Mesendoderm (in vitro differentiated cells): Measurements from ENCODE around the gene LYL1.

Experiments
- DNase-seq: peaks from one replicate; pipeline ENCODE4 v3.0.0; 2013
- H2AK5ac ChIP-seq: 2 replicates; pipeline ENCODE4 v1.6.1; 2013; ENCODE audit warnings: low read length, inconsistent platforms
- H2BK120ac ChIP-seq: 2 replicates; pipeline ENCODE4 v1.6.1; 2013; ENCODE audit warnings: low read depth, mild to moderate bottlenecking, low read length, moderate library complexity, mixed read lengths
- H2BK15ac ChIP-seq: replicated peaks from 2 replicates; pipeline ENCODE4 v1.6.1; 2013; ENCODE audit warnings: low read depth, mild to moderate bottlenecking, moderate library complexity
- H2BK5ac ChIP-seq: 2 replicates; pipeline ENCODE4 v1.6.1; 2013; ENCODE audit warnings: low read length, inconsistent platforms
- H3K18ac ChIP-seq: 2 replicates; pipeline ENCODE4 v1.6.1; 2013; ENCODE audit warnings: mild to moderate bottlenecking, low read length, mixed read lengths
- H3K23ac ChIP-seq: one replicate; pipeline ENCODE4 v1.6.1; 2013; ENCODE audit warnings: low read length
- H3K27ac ChIP-seq: 2 replicates; pipeline ENCODE4 v1.5.1; 2013; ENCODE audit warnings: low read depth, mild to moderate bottlenecking, inconsistent platforms, low read length, moderate library complexity
- H3K27me3 ChIP-seq: 2 replicates; pipeline ENCODE4 v1.6.1; 2013; ENCODE audit warnings: low read length, control low read depth, mild to moderate bottlenecking, inconsistent platforms; ENCODE audit not compliant: insufficient read depth, poor library complexity
- H3K36me3 ChIP-seq: 2 replicates; pipeline ENCODE4 v1.6.1; 2013; ENCODE audit warnings: low read length, inconsistent platforms; ENCODE audit not compliant: control insufficient read depth, insufficient read depth
- H3K4ac ChIP-seq: one replicate; pipeline ENCODE4 v1.6.1; 2013; ENCODE audit warnings: low read depth, mild to moderate bottlenecking, low read length, moderate library complexity
- H3K4me1 ChIP-seq: 2 replicates; pipeline ENCODE4 v1.6.1; 2013; ENCODE audit warnings: low read depth, low read length, inconsistent platforms; ENCODE audit not compliant: control insufficient read depth
- H3K4me2 ChIP-seq: 2 replicates; pipeline ENCODE4 v1.6.1; 2013; ENCODE audit warnings: low read length
- H3K4me3 ChIP-seq: 2 replicates; pipeline ENCODE4 v1.5.1; 2013; ENCODE audit warnings: mild to moderate bottlenecking, low read length
- H3K56ac ChIP-seq: one replicate; pipeline ENCODE4 v1.6.1; 2013; ENCODE audit warnings: low read length
- H3K79me1 ChIP-seq: 2 replicates; pipeline ENCODE4 v1.6.1; 2013; ENCODE audit warnings: low read length, inconsistent platforms
- H3K79me2 ChIP-seq: 2 replicates; pipeline ENCODE4 v1.6.1; 2013; ENCODE audit warnings: mild to moderate bottlenecking, low read length; ENCODE audit not compliant: control insufficient read depth, insufficient read depth
- H3K9ac ChIP-seq: 2 replicates; pipeline ENCODE4 v1.6.1; 2013; ENCODE audit warnings: low read length, inconsistent platforms
- H4K5ac ChIP-seq: one replicate; pipeline ENCODE4 v1.6.1; 2013; ENCODE audit warnings: low read length
- H4K8ac ChIP-seq: one replicate; pipeline ENCODE4 v1.6.1; 2013; ENCODE audit warnings: low read depth, mild to moderate bottlenecking, control low read depth, low read length, moderate library complexity
- WGBS: extraction: QIAGEN DNeasy Blood & Tissue Kit; methylation state at CpG from one replicate; pipeline ENCODE4 v1.1.7; 2013; ENCODE audit warnings: low lambda C conversion rate, missing lambda C conversion rate; ENCODE audit not compliant: insufficient coverage; ENCODE audit errors: extremely low coverage; 5-methylcytosine and 5-hydroxymethylcytosine counted together

Gene LYL1

GRCh38 chr19:13132471-13133180, 30.0 kb upstream of the LYL1 start:
- H2BK5ac ChIP-seq = no peak overlapping the region
- no peak overlapping the region for H4K8ac ChIP-seq
- H3K36me3 ChIP-seq = peaks cover 19% of the 10 kb centered on the region
- WGBS = no CpG with 5 or more reads among the region's 8 CpGs
- H3K18ac ChIP-seq = no peak overlapping the region
- H3K4me3 ChIP-seq = no peak overlapping the region
- H3K4ac ChIP-seq = no peak overlapping the region
- no peak overlapping the region for H2AK5ac ChIP-seq
- no peak overlapping the region for H2BK120ac ChIP-seq
- no peak overlapping the region for H3K23ac ChIP-seq
- H3K27me3 ChIP-seq = no peaks in the 10 kb centered on the region
- H3K9ac ChIP-seq = no peak overlapping the region
- H3K4me2 ChIP-seq = no peak overlapping the region
- H3K4me1 ChIP-seq = no peaks in the 10 kb centered on the region
- H3K79me2 ChIP-seq = peaks cover 53% of the 10 kb centered on the region
- no peak overlapping the region for H3K27ac ChIP-seq
- H3K79me1 ChIP-seq = peaks cover 31% of the 10 kb centered on the region
- H2BK15ac ChIP-seq = no peak overlapping the region
- no peak overlapping the region for H3K56ac ChIP-seq
- DNase-seq = no peak
- H4K5ac ChIP-seq = no peak overlapping the region

- H3K4me1 ChIP-seq = no peaks in the 10 kb centered on the region
- H2BK15ac ChIP-seq = no peak overlapping the region
- H3K79me2 ChIP-seq = peaks cover 65% of the 10 kb centered on the region
- H2BK120ac ChIP-seq = no peak overlapping the region
- WGBS = no CpG with 5 or more reads among the region's 3 CpGs
- H4K8ac ChIP-seq = no peak overlapping the region
- DNase-seq = no peak
- no peak overlapping the region for H3K4me2 ChIP-seq
- peaks cover 37% of the 10 kb centered on the region for H3K79me1 ChIP-seq
- H3K27ac ChIP-seq = no peak overlapping the region
- no peak overlapping the region for H3K9ac ChIP-seq
- no peak overlapping the region for H3K56ac ChIP-seq
- no peak overlapping the region for H3K4ac ChIP-seq
- no peak overlapping the region for H3K18ac ChIP-seq
- no peak overlapping the region for H2BK5ac ChIP-seq
- H3K4me3 ChIP-seq = no peak overlapping the region
- no peak overlapping the region for H4K5ac ChIP-seq
- H3K36me3 ChIP-seq = peaks cover 8% of the 10 kb centered on the region
- no peak overlapping the region for H3K23ac ChIP-seq
- no peaks in the 10 kb centered on the region for H3K27me3 ChIP-seq
- H2AK5ac ChIP-seq = no peak overlapping the region
These were observed 28.3 kb upstream of the LYL1 start for GRCh38 chr19:13130886-13131490.

DNA sequence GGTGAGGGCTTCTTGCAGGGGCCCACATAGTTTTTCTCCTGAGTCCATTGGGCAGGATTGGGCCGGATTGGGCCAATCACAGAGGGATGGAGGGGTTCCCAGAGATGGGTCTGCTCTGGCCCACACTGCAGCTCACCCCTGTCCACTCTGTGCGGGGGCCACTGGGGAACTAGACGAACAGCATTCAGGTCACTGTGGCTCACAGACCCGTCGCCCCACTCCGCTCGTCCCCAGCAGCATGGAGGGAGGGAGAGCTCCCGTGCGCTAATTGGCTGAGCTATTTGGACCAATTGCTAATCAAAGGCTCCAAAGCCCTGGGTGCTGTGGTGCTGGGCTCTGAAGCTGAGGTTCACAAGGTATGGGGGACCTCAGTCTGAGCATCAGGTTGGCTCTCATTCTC, 26.7 kb upstream of the LYL1 start:
- H3K23ac ChIP-seq = no peak overlapping the region

GRCh38 chr19:13128583-13128982, 25.9 kb upstream of the LYL1 start:
- Histone ChIP-seq H3K4ac (no peak overlapping the region), H3K79me1 (peaks cover 38% of the 10 kb centered on the region), H2BK15ac (no peak overlapping the region), H3K4me3 (no peak overlapping the region), H3K27me3 (no peaks in the 10 kb centered on the region), H4K5ac (no peak overlapping the region), H3K56ac (no peak overlapping the region), H3K9ac (no peak overlapping the region), H3K4me2 (no peak overlapping the region), H2AK5ac (no peak overlapping the region), H3K23ac (no peak overlapping the region), H3K18ac (no peak overlapping the region), H3K27ac (no peak overlapping the region), H2BK5ac (no peak overlapping the region), H3K79me2 (peaks cover 70% of the 10 kb centered on the region), H4K8ac (no peak overlapping the region), H3K36me3 (peaks cover 2% of the 10 kb centered on the region), H2BK120ac (no peak overlapping the region), H3K4me1 (no peaks in the 10 kb centered on the region)
- DNase-seq = no peak
- no CpG with 5 or more reads among the region's 1 CpG for WGBS

More for the DNA sequence above, 26.7 kb upstream of the LYL1 start:
- H3K18ac ChIP-seq = no peak overlapping the region
- H3K4me2 ChIP-seq = no peak overlapping the region
- no peak overlapping the region for H3K27ac ChIP-seq
- H3K4me1 ChIP-seq = no peaks in the 10 kb centered on the region
- no peaks in the 10 kb centered on the region for H3K27me3 ChIP-seq
- H4K8ac ChIP-seq = no peak overlapping the region
- no peak overlapping the region for H4K5ac ChIP-seq
- H3K36me3 ChIP-seq = peaks cover 2% of the 10 kb centered on the region
- WGBS = no CpG with 5 or more reads among the region's 9 CpGs
- no peak overlapping the region for H3K56ac ChIP-seq
- no peak overlapping the region for H2BK120ac ChIP-seq
- no peak overlapping the region for H3K4ac ChIP-seq
- H3K9ac ChIP-seq = no peak overlapping the region
- H3K79me2 ChIP-seq = peaks cover 69% of the 10 kb centered on the region
- H2AK5ac ChIP-seq = no peak overlapping the region
- no peak overlapping the region for H2BK15ac ChIP-seq
- H2BK5ac ChIP-seq = no peak overlapping the region
- H3K79me1 ChIP-seq = peaks cover 38% of the 10 kb centered on the region
- DNase-seq = no peak
- H3K4me3 ChIP-seq = no peak overlapping the region

DNA sequence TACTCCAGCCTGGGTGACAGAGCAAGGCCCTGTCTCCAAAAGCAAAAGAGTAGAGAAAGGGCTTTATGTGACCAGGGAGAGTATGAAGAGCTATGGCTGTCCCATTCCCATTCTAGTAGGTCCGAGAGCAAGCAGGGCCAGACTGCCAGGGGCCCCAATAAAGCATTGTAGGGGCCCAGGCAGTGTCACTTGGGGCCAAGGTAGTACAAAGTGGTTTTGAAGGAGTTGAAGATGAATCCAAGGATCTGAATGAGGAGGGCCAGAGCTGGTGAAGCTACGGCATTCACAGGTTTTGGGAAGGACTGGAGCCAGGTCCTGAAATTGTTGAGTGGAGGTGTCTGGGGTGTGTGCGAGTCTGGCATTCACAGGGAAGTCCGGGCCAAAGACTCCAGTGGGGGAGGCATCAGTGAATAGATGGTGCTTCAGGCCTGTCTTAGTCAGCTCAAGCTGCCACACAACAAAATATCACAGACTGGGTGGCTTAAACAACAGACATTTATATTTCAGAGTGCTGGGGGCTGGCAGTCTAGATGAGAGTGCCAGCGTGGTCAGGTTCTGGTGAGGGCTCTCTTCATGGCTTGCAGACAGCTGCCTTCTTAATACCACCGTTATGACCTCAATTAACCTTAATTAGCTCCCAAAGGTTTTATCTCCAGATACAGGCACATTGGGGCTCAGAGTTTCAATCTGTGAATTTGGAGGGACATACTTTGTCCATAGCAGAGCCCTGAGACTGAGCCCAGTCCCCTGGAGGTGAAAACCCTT, 25.3 kb upstream of the LYL1 start:
- Histone ChIP-seq H4K8ac (no peak overlapping the region), H3K56ac (no peak overlapping the region), H4K5ac (no peak overlapping the region), H3K18ac (no peak overlapping the region), H3K9ac (no peak overlapping the region), H3K79me1 (peaks cover 39% of the 10 kb centered on the region), H3K4me3 (no peak overlapping the region), H3K79me2 (peaks cover 75% of the 10 kb centered on the region), H2BK5ac (no peak overlapping the region), H3K23ac (no peak overlapping the region), H3K36me3 (peaks cover 2% of the 10 kb centered on the region), H3K27ac (no peak overlapping the region), H2BK120ac (no peak overlapping the region), H3K4ac (no peak overlapping the region), H2BK15ac (no peak overlapping the region), H3K27me3 (no peaks in the 10 kb centered on the region), H2AK5ac (no peak overlapping the region), H3K4me1 (no peaks in the 10 kb centered on the region), H3K4me2 (no peak overlapping the region)
- DNase-seq = no peak
- no CpG with 5 or more reads among the region's 6 CpGs for WGBS
